ENCODE data around the gene TINAGL1. TPM values are rescaled to one million over a fixed set of nuclear protein-coding genes. Genes with fewer than 3 reads are reported as not detected.
A peak's percentile ranks its signal among the peaks of the same experiment; 100 is the strongest.

The TINAGL1 gene
- total and polyA plus RNA-seq, 2 of the 13 experiments (the other 11 are each of a cell fraction or from before 2014, with no cell fraction given), result 24.7 to 76.8 TPM

DNA sequence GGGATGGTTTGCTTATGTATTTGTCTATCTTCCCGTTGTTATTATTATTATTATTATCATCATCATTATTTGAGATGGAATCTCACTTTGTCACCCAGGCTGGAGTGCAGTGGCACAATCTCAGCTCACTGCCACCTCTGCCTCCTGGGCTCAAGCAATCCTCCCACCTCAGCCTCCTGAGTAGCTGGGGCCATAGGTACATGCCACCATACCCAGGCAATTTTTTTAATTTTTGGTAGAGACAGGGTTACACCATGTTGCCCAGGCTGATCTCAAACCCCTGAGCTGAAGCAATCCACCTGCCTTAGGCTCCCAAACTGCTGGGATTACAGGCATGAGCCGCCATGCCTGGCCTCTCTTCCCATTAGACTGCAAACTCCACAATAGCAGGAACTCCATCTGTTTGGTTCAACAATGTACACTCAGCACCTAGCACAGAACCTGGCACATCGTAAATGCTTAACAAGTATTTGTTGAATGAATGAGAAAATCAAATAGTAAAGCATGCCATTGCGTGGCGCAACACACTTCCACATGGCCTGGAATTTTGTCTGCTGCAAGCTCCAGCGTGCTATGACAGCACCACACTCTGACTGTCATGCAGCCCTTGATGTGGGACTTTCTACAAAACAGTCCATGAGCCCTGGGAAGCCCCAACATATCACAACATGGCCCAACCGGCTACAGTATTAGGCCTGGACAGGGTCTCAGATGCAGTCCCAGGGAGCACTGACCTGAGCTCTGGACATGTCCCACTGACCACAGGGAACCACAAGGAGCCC lies 3.8 kb upstream of the TINAGL1 start (continued):
- TF ChIP-seq ZNF431 (CRISPR knock-in tag; IDR thresholded peaks at IDR 0.05; ENCODE audit: borderline replicate concordance, low read depth) (0 out of 2 replicates have a peak, but pooled peaks have one; percentile 60), ZNF446 (CRISPR knock-in tag; IDR thresholded peaks at IDR 0.05) (no peak), ZBTB38 (CRISPR knock-in tag; IDR thresholded peaks at IDR 0.05) (no peak), YEATS2 (CRISPR knock-in tag; IDR thresholded peaks at IDR 0.05; ENCODE audit: borderline replicate concordance) (peak; percentile 25; the same call in 1 of the 2 replicates), CCDC6 (CRISPR knock-in tag; IDR thresholded peaks at IDR 0.05) (no peak), ZFAT (CRISPR knock-in tag; conservative IDR thresholded peaks at IDR 0.05) (no peak), ZBTB7A (CRISPR knock-in tag; IDR thresholded peaks at IDR 0.05) (0 out of 2 replicates have a peak, but pooled peaks have one; percentile 17), FOXJ3 (CRISPR knock-in tag; IDR thresholded peaks at IDR 0.05; ENCODE audit: borderline replicate concordance) (no peak), MXI1 (IDR thresholded peaks at IDR 0.05; ENCODE audit: borderline replicate concordance, low read depth, low read length) (peak; percentile 95; the same call in 2 of the 3 replicates), ZNF12 (CRISPR knock-in tag; IDR thresholded peaks at IDR 0.05) (0 out of 2 replicates have a peak, but pooled peaks have one; percentile 70), HMGXB3 (CRISPR knock-in tag; IDR thresholded peaks at IDR 0.05; ENCODE audit: borderline replicate concordance) (no peak), ZNF496 (CRISPR knock-in tag; IDR thresholded peaks at IDR 0.05; ENCODE audit: insufficient replicate concordance) (no peak), ZNF670 (CRISPR knock-in tag; IDR thresholded peaks at IDR 0.05; ENCODE audit: borderline replicate concordance) (no peak), NFKB2 (CRISPR knock-in tag; IDR thresholded peaks at IDR 0.05; ENCODE audit: borderline replicate concordance) (no peak), MTF2 (CRISPR knock-in tag; IDR thresholded peaks at IDR 0.05; ENCODE audit: borderline replicate concordance) (no peak), ZNF260 (CRISPR knock-in tag; IDR thresholded peaks at IDR 0.05; ENCODE audit: borderline replicate concordance, low read depth) (no peak), BHLHE40 (IDR thresholded peaks at IDR 0.05; ENCODE audit: low read length) (peak; percentile 16; the same call in 1 of the 2 replicates), DRAP1 (CRISPR knock-in tag; IDR thresholded peaks at IDR 0.05) (0 out of 2 replicates have a peak, but pooled peaks have one; percentile 26), ZNF607 (CRISPR knock-in tag; IDR thresholded peaks at IDR 0.05; ENCODE audit: borderline replicate concordance) (no peak), MED13 (CRISPR knock-in tag; IDR thresholded peaks at IDR 0.05) (no peak), TGIF2 (CRISPR knock-in tag; IDR thresholded peaks at IDR 0.05) (peak; percentile 97), MAFF (IDR thresholded peaks at IDR 0.05; ENCODE audit: low read depth, low read length) (peak; percentile 57), ZNF556 (CRISPR knock-in tag; IDR thresholded peaks at IDR 0.05; ENCODE audit: borderline replicate concordance) (no peak)
- TF ChIP-seq, protein P1, sequence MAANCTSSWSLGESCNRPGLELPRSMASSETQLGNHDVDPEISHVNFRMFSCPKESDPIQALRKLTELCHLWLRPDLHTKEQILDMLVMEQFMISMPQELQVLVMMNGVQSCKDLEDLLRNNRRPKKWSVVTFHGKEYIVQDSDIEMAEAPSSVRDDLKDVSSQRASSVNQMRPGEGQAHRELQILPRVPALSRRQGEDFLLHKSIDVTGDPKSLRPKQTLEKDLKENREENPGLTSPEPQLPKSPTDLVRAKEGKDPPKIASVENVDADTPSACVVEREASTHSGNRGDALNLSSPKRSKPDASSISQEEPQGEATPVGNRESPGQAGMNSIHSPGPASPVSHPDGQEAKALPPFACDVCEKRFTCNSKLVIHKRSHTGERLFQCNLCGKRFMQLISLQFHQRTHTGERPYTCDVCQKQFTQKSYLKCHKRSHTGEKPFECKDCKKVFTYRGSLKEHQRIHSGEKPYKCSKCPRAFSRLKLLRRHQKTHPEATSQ (CRISPR knock-in tag; IDR thresholded peaks at IDR 0.05; ENCODE audit: borderline replicate concordance), result no peak

Data from HepG2 (cell line).